GM12878 (cell line): ENCODE measurements around the gene SEC62. TPM values are rescaled to one million over a fixed set of nuclear protein-coding genes. Genes with fewer than 3 reads are reported as not detected.

Source experiments
- EED ChIP-seq: sonication (generic); IDR thresholded peaks from 2 replicates; pipeline ENCODE4 v1.6.1; 2016; ENCODE audit warnings: antibody characterized with exemption, low read depth
- ETV6 ChIP-seq, 2 experiments: fragments of 450-650 bp in 1 of 2; IDR thresholded peaks in 1 of 2; conservative IDR thresholded peaks in 1 of 2; 2 replicates each; pipeline ENCODE4 v1.6.1; 2014; ENCODE audit warnings: antibody characterized with exemption in 1 of 2, borderline replicate concordance in 1 of 2, low read depth in 1 of 2, mild to moderate bottlenecking in 1 of 2, moderate library complexity in 1 of 2
- EZH2 ChIP-seq: IDR thresholded peaks from 2 replicates; pipeline ENCODE4 v1.6.1; 2012; ENCODE audit warnings: low read depth, mild to moderate bottlenecking, control low read depth, inconsistent platforms, low read length, borderline replicate concordance; ENCODE audit not compliant: control insufficient read depth
- FOXM1 ChIP-seq: IDR thresholded peaks from 2 replicates; pipeline ENCODE4 v1.6.1; 2012; ENCODE audit warnings: low read depth, mild to moderate bottlenecking, inconsistent platforms, low read length, moderate library complexity
- IRF4 ChIP-seq: IDR thresholded peaks from 2 replicates; pipeline ENCODE4 v1.6.1; 2011; ENCODE audit warnings: low read depth, low read length
- KAT2A ChIP-seq: conservative IDR thresholded peaks from 2 replicates; pipeline ENCODE4 v1.6.1; 2011; ENCODE audit warnings: low read depth, low read length; ENCODE audit not compliant: control insufficient read depth
- NR2C1 ChIP-seq: fragments of 450-650 bp; IDR thresholded peaks from 2 replicates; pipeline ENCODE4 v1.6.1; 2017; ENCODE audit warnings: antibody characterized with exemption, mild to moderate bottlenecking, moderate library complexity
- NR2F1 ChIP-seq: fragments of 450-650 bp; conservative IDR thresholded peaks from 2 replicates; pipeline ENCODE4 v1.6.1; 2017; ENCODE audit warnings: mild to moderate bottlenecking
- POLR2AphosphoS5 ChIP-seq: IDR thresholded peaks from 2 replicates; pipeline ENCODE4 v1.6.1; 2011; ENCODE audit warnings: mild to moderate bottlenecking, low read length, inconsistent platforms
- SIX5 ChIP-seq: IDR thresholded peaks from 2 replicates; pipeline ENCODE4 v1.6.1; 2011; ENCODE audit warnings: mild to moderate bottlenecking, low read depth, low read length, moderate library complexity; ENCODE audit not compliant: severe bottlenecking
- SP1 ChIP-seq: IDR thresholded peaks from one replicate; pipeline ENCODE4 v1.6.1; 2011; ENCODE audit warnings: low read depth, low read length
- SPI1 ChIP-seq: IDR thresholded peaks from 2 replicates; pipeline ENCODE4 v1.6.1; 2011; ENCODE audit warnings: low read depth, mild to moderate bottlenecking, low read length, moderate library complexity, borderline replicate concordance; ENCODE audit not compliant: insufficient read depth
- ZBED1 ChIP-seq: IDR thresholded peaks from 2 replicates; pipeline ENCODE4 v1.6.1; 2016; ENCODE audit warnings: borderline replicate concordance
- ZNF384 ChIP-seq: IDR thresholded peaks from 2 replicates; pipeline ENCODE4 v1.6.1; 2012; ENCODE audit warnings: low read depth, mild to moderate bottlenecking, low read length, improper control_type of control experiment, borderline replicate concordance
- ZSCAN29 ChIP-seq: fragments of 450-650 bp; IDR thresholded peaks from 2 replicates; pipeline ENCODE4 v1.6.1; 2017; ENCODE audit warnings: mild to moderate bottlenecking, moderate library complexity
- polyA plus RNA-seq, 11 experiments: library from polyadenylated mRNA; depleted of rRNA in 4 of 11; unstranded in 6 of 11; stranded (reverse) in 5 of 11; fragments of >200 nt; fragmentation: Nextera tagmentation in 4 of 11; fragmentation: Illumina TruSeq in 1 of 11; extraction: Ambion mirVana in 4 of 11; extraction: Trizol in 1 of 11; gene quantifications; 1 replicate in 1 of 11; 2 replicates in 10 of 11; pipeline versions ENCODE4 v1.2.1 to v1.2.3, GENCODE V29; 2011 to 2016; ENCODE audit warnings: inconsistent platforms in 2 of 11, missing spikeins in 2 of 11, low read depth in 1 of 11
- total RNA-seq, 4 experiments: library from RNA; depleted of rRNA in 3 of 4; stranded (reverse); fragments of >200 nt in 3 of 4; fragmentation: Illumina TruSeq in 1 of 4; extraction: Trizol in 1 of 4; gene quantifications; 2 replicates each; pipeline versions ENCODE4 v1.2.1 to v1.2.3, GENCODE V29; 2013 to 2021
- TF ChIP-seq, protein P1 (sequence below): IDR thresholded peaks from 2 replicates; pipeline ENCODE4 v1.6.1; 2012; ENCODE audit warnings: low read depth, low read length, improper control_type of control experiment
- TF ChIP-seq, protein P2 (sequence below): fragments of 450-650 bp; IDR thresholded peaks from 2 replicates; pipeline ENCODE4 v1.6.1; 2017; ENCODE audit warnings: mild to moderate bottlenecking, moderate library complexity
- TF ChIP-seq, protein P3 (sequence below): fragments of 450-650 bp; IDR thresholded peaks from 2 replicates; pipeline ENCODE4 v1.6.1; 2016; ENCODE audit warnings: mild to moderate bottlenecking
- TF ChIP-seq, protein P4 (sequence below): fragments of 450-650 bp; IDR thresholded peaks from 2 replicates; pipeline ENCODE4 v1.6.1; 2018; ENCODE audit warnings: borderline replicate concordance, mild to moderate bottlenecking; ENCODE audit not compliant: partially characterized antibody
- TF ChIP-seq, protein P5 (sequence below): fragments of 450-650 bp; IDR thresholded peaks from 2 replicates; pipeline ENCODE4 v1.6.1; 2016; ENCODE audit warnings: mild to moderate bottlenecking

The SEC62 gene
- total and polyA plus RNA-seq, 10 of the 15 experiments (the other 5 are each of a cell fraction or from before 2014, with no cell fraction given), result 25.6 to 270 (median 94.8) TPM

DNA sequence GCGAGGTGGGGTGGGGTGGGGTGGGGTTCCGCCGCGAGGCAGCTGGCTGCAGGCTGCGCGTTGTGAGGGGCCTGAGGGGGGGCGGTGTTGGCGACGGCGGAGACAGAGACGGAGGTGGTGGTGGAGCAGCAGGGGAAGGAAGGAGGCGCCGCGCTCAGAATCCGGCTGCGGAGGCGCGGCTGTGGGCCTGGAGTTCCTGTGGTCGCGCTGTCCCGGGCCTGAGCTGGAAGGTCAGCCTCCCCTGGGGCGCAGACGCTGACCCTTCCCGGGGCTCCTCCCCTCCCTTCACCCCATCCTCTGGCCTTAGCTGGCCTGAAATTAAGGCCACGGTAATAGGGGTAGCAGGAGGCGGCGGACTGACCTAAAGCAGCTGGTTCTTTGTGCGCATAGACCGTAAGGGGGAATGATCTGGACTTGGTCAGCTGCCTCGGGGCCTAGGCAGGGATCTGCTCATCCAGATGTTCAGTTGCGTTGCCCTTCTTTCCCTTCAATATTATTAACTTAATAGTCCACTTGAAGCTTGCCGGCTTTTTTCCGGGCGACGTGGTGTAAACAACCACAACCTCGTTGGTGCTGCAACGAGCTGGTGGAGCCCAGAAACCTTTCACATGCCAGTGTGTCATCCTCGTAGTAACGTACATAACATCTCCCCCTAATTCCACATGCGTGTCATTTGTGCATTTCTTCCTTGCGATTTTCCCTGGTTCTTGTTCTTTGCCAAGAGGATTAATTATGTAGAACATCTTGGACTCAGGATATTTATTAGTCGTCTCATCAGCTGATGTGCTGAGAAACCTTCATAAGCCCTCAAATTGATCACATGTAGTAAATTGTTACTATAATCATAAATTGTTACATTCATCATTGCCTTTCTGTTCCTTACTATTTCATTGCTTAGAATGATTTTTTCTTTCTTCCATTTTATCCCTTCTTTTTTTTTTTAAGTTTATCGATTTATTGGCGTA is 626 bp downstream of the SEC62 start (continued):
- TF ChIP-seq, protein P1, sequence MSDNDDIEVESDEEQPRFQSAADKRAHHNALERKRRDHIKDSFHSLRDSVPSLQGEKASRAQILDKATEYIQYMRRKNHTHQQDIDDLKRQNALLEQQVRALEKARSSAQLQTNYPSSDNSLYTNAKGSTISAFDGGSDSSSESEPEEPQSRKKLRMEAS, result no peak
- TF ChIP-seq, protein P2, sequence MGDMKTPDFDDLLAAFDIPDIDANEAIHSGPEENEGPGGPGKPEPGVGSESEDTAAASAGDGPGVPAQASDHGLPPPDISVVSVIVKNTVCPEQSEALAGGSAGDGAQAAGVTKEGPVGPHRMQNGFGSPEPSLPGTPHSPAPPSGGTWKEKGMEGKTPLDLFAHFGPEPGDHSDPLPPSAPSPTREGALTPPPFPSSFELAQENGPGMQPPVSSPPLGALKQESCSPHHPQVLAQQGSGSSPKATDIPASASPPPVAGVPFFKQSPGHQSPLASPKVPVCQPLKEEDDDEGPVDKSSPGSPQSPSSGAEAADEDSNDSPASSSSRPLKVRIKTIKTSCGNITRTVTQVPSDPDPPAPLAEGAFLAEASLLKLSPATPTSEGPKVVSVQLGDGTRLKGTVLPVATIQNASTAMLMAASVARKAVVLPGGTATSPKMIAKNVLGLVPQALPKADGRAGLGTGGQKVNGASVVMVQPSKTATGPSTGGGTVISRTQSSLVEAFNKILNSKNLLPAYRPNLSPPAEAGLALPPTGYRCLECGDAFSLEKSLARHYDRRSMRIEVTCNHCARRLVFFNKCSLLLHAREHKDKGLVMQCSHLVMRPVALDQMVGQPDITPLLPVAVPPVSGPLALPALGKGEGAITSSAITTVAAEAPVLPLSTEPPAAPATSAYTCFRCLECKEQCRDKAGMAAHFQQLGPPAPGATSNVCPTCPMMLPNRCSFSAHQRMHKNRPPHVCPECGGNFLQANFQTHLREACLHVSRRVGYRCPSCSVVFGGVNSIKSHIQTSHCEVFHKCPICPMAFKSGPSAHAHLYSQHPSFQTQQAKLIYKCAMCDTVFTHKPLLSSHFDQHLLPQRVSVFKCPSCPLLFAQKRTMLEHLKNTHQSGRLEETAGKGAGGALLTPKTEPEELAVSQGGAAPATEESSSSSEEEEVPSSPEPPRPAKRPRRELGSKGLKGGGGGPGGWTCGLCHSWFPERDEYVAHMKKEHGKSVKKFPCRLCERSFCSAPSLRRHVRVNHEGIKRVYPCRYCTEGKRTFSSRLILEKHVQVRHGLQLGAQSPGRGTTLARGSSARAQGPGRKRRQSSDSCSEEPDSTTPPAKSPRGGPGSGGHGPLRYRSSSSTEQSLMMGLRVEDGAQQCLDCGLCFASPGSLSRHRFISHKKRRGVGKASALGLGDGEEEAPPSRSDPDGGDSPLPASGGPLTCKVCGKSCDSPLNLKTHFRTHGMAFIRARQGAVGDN, result no peak
- TF ChIP-seq IRF4 (no peak), ZSCAN29 (0 out of 2 replicates have a peak, but pooled peaks have one; percentile 45), EED (no peak), SPI1 (no peak), SIX5 (no peak), SP1 (no peak), NR2F1 (peak; percentile 45), EZH2 (no peak), ETV6 (conservative IDR thresholded peaks at IDR 0.05 in 1 of 2, IDR thresholded peaks at IDR 0.05 in 1 of 2; ENCODE audit: borderline replicate concordance in 1 of 2, low read depth in 1 of 2) (no peak), KAT2A (no peak), ZNF384 (no peak), ZBED1 (no peak), POLR2AphosphoS5 (0 out of 2 replicates have a peak, but pooled peaks have one; percentile 18), FOXM1 (no peak), NR2C1 (no peak)
- TF ChIP-seq, protein P3, sequence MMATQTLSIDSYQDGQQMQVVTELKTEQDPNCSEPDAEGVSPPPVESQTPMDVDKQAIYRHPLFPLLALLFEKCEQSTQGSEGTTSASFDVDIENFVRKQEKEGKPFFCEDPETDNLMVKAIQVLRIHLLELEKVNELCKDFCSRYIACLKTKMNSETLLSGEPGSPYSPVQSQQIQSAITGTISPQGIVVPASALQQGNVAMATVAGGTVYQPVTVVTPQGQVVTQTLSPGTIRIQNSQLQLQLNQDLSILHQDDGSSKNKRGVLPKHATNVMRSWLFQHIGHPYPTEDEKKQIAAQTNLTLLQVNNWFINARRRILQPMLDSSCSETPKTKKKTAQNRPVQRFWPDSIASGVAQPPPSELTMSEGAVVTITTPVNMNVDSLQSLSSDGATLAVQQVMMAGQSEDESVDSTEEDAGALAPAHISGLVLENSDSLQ, result no peak
- TF ChIP-seq, protein P4, sequence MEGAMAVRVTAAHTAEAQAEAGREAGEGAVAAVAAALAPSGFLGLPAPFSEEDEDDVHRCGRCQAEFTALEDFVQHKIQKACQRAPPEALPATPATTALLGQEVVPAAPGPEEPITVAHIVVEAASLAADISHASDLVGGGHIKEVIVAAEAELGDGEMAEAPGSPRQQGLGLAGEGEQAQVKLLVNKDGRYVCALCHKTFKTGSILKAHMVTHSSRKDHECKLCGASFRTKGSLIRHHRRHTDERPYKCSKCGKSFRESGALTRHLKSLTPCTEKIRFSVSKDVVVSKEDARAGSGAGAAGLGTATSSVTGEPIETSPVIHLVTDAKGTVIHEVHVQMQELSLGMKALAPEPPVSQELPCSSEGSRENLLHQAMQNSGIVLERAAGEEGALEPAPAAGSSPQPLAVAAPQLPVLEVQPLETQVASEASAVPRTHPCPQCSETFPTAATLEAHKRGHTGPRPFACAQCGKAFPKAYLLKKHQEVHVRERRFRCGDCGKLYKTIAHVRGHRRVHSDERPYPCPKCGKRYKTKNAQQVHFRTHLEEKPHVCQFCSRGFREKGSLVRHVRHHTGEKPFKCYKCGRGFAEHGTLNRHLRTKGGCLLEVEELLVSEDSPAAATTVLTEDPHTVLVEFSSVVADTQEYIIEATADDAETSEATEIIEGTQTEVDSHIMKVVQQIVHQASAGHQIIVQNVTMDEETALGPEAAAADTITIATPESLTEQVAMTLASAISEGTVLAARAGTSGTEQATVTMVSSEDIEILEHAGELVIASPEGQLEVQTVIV, result no peak
- TF ChIP-seq, protein P5, sequence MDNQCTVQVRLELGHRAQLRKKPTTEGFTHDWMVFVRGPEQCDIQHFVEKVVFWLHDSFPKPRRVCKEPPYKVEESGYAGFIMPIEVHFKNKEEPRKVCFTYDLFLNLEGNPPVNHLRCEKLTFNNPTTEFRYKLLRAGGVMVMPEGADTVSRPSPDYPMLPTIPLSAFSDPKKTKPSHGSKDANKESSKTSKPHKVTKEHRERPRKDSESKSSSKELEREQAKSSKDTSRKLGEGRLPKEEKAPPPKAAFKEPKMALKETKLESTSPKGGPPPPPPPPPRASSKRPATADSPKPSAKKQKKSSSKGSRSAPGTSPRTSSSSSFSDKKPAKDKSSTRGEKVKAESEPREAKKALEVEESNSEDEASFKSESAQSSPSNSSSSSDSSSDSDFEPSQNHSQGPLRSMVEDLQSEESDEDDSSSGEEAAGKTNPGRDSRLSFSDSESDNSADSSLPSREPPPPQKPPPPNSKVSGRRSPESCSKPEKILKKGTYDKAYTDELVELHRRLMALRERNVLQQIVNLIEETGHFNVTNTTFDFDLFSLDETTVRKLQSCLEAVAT, result peak; percentile 88
